Stimulated activated CD4-positive, alpha-beta T cell treated with anti-CD3 and anti-CD28 coated beads, Interleukin-4, amount 100 ng/mL, for 4 hours (primary cell): ENCODE measurements around the gene CDON.

Experiments
- DNase-seq, 2 experiments: peaks; one replicate each; pipeline ENCODE4 v3.0.0-alpha.2; 2020

CDON gene

GRCh38 chr11:126083829-126084607, 21.4 kb upstream of the CDON start:
- peak in 1 of 2 experiments; percentile 5 for DNase-seq

GRCh38 chr11:126082251-126083109, 19.8 kb upstream of the CDON start:
- DNase-seq = no peak

- DNase-seq = no peak
These were observed 19.2 kb upstream of the CDON start for GRCh38 chr11:126081915-126082250.

GRCh38 chr11:126080161-126080941, 17.7 kb upstream of the CDON start:
- no peak for DNase-seq

GRCh38 chr11:126079621-126080124, 17.0 kb upstream of the CDON start:
- no peak for DNase-seq

GRCh38 chr11:126076641-126077040, 14.0 kb upstream of the CDON start:
- DNase-seq = no peak

- DNase-seq = no peak
These were observed 10.3 kb upstream of the CDON start for GRCh38 chr11:126072801-126073594.

- DNase-seq = no peak
These were observed 9.6 kb upstream of the CDON start for GRCh38 chr11:126072141-126072741.

- DNase-seq = no peak
These were observed 814 bp upstream of the CDON start for GRCh38 chr11:126063507-126063852.

- DNase-seq = peak; percentile 31 to 36
These were observed 673 bp downstream of the CDON start for GRCh38 chr11:126061707-126062678.

- DNase-seq = no peak
These were observed 1.9 kb downstream of the CDON start for GRCh38 chr11:126060757-126061171.

GRCh38 chr11:126059238-126059781, 3.4 kb downstream of the CDON start:
- DNase-seq = no peak

- DNase-seq = no peak
These were observed 4.4 kb downstream of the CDON start for GRCh38 chr11:126058105-126058874.

GRCh38 chr11:126054882-126055281, 7.8 kb downstream of the CDON start:
- no peak for DNase-seq

- no peak for DNase-seq
These were observed 8.3 kb downstream of the CDON start for GRCh38 chr11:126054408-126054807.

GRCh38 chr11:126053415-126054286, 9.0 kb downstream of the CDON start:
- DNase-seq = no peak

GRCh38 chr11:126051117-126051516, 11.5 kb downstream of the CDON start:
- DNase-seq = no peak

GRCh38 chr11:126049159-126049558, 13.5 kb downstream of the CDON start:
- no peak for DNase-seq

- DNase-seq = no peak
These were observed 14.5 kb downstream of the CDON start for GRCh38 chr11:126048197-126048596.
